Myocyte (in vitro differentiated cells): ENCODE results near the gene MAPKBP1. TPM values are rescaled to one million over a fixed set of nuclear protein-coding genes. Genes with fewer than 3 reads are reported as not detected.
A peak's percentile ranks its signal among the peaks of the same experiment; 100 is the strongest.
"Not testable (repeated sequence)": the region's sequence is repeated elsewhere in the genome, so short reads cannot be mapped to it uniquely, and the experiment has no call there.

ENCODE experiments used
- DNase-seq: peaks from one replicate; pipeline ENCODE4 v3.0.0-alpha.2; 2012; ENCODE audit warnings: low read depth
- total RNA-seq: library from RNA; depleted of rRNA; stranded (reverse); fragments of >200 nt; gene quantifications from 2 replicates; pipeline ENCODE4 v1.2.3, GENCODE V29; 2014

The MAPKBP1 gene
- total RNA-seq, 1 donor from 2014 or later: 14.9 TPM

DNA sequence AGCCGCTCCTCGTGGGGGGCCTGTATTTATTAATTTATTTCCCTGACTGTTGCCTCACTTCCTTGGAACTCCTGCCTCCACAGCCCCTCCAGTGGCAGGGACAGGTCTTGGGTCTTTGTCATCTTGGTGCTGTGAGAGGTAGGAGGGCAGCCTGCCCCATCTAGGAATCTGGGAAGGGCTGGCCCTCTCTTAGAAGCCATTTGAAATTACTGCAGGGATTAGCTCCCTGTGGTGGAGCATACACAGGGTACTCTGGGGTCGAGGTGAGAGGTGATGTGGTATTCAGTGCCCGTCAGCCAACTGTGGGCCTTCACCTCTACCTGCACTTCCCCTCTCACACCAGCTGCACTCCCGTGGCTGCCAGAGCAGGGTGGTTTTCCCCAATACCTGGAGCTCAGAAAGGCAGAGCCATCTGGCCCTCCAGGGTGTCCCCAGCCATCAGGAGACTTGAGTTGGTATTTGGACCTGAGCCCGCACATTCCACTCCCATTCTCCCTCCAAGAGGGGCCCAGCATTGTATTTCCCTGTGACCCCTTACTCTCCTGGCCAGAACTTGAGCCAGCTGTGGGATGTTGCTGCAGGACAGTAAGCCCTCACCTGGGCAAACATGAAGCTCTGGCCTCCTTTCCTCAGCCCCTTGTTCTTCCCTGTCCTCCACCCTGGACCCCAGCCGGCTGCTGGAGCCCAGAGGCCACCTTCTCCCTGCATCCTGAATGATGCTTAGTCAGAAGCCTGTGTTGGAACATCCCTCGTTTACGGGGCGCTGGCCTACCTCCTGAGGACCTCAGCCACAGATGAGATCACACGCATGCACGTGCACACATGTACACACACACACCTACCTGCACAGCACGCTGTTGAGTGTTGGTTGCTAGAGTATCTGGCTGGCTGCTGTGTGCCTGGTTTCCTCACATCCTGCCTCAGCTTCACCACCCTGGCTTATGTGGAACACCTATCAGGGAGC, 51.6 kb downstream of the MAPKBP1 start:
- no peak for DNase-seq

DNA sequence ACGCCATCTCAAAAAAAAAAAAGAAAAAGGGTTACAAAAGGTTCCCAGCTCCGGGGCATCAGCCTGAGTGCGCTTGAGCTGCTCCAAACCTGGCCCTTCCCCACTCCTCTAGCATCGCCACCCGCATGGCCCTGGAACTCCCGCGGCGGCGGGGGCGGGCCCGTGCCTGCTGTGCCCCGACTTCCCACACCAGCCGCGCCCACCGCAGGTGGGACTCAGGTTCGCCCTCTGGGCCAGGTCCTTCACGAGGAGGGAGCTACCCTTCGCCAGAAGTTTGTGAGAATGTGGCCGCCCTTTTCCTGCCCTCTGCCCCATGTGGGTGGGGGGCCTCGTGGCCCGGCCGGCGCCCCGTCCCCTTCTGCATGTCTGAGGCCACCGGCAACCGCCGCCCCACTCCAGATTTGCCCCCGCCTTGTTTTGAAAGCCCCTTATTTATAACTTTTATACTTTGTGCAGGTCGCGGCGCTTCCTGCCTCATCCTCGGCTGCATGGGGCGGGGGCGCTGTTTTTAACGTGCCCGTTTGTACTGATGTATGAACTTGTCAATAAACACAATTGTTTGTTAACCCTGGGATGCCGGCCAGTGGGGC, 53.1 kb downstream of the MAPKBP1 start:
- DNase-seq: no peak

DNA sequence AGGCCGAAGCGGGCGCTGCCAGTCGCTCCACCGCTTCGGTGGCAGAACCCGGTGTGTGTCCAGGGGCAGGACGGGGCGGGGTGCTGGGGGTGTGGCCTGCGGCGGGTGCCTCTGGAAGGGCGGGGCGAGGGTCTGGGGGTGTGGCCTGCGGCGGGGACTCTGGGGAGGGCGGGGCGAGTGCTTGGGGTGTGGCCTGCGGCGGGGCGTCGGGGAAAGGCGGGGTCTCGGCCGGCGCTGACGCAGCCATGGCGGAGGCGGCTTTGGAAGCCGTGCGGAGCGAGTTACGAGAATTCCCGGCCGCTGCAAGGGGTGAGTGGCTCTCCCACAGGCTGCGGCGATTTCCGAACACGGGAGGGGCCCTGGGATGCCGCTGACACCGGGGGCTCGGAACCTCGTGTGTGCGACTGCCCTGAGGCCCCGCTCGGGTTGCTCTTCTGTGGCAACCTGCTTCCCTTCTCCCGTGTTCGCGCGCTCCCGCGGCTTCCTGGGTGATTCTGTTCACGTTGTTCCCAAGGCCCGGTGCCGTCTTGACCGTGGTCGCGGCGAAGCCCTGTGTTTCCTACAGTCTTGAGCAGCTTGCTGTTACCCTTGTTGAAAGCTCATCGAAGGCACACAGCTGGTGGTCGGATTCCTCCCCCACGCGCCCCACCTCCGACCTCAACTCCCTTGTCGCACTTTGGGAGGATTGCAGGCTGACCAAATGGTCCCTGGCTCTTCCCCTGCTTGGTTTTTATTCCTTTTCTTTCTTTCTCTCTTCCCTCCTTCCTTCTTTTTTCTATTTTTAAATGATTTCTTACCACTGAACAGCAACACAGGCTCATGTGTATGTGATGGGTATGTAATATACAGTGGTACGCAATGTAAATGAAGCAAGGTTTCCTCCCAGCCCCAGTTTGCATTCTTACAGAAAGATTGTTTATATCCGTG, 53.9 kb downstream of the MAPKBP1 start, which contains the start of gene JMJD7:
Gene JMJD7, plus strand, starts transcription at position 213 of the 927 bp plus-strand sequence. Its CDS starts 33 bp downstream, at position 246.
- DNase-seq: peak; percentile 90

DNA sequence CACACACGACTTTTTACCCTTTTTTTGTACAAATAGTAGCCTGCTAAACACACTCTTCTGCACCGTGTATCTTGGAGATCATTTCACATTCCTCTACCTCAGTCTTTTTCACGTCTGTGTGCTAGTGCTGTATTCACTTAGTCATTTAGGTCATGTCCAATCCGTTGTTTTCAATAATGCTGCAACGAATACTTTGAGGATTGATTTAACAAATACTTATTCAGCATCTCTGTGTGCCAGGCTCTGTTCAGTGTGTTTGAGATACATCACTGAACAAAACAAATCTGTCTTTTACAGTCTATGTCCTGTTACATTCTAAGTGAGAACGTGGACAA, 54.5 kb downstream of the MAPKBP1 start:
- DNase-seq: no peak

DNA sequence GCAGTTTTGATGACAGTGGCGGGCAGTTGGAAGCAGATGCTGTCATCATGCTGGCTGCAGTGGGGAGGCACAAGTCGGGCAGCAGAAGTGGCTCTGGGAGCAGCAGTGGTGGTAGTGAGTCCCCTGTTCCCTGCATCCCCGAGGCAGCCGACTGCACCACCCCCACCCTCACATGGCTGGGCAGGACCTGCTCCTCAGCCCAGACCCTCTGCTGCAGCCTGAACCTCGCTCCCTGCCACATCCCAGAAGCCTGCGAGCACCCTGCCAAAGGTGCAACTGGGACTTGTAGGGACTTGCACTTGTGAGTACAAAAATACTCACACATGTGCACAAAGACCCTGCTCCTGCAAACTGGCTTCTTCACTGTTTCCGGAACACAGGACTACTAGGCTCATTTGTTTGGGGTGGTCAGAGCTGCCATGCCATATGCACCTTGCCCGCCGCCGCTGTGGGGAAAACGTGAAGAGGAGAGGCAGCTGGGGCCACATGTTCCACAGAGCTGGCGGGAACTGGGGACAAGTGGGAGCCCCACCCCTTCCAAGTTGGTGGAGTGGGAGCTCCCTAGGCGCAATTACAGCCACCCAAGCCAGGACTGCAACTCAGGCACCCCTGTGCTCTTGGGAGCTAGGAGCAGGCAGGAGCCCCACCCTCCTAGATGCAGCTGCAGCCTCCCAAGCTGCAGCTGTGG, 55.8 kb downstream of the MAPKBP1 start:
- no peak for DNase-seq

DNA sequence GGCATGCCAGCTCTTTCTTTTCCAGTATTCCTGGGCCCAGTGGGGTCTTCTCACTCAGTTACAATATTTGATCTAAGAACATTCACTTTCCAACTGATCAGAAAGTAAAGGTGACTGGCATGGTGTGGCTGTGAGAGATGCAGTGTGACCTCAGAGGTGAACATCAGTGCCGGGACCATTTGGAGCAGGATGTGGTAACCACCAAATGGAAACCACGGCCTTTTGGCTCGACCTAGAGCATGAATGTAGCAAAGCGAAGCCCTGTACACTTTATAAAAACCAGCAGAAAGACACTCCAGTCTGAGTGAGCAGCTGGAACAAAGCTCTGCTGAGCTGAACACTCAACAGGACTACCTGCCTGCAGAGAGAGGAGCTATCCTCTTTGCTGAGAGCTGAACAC, 57.0 kb downstream of the MAPKBP1 start:
- not testable (repeated sequence) for DNase-seq

DNA sequence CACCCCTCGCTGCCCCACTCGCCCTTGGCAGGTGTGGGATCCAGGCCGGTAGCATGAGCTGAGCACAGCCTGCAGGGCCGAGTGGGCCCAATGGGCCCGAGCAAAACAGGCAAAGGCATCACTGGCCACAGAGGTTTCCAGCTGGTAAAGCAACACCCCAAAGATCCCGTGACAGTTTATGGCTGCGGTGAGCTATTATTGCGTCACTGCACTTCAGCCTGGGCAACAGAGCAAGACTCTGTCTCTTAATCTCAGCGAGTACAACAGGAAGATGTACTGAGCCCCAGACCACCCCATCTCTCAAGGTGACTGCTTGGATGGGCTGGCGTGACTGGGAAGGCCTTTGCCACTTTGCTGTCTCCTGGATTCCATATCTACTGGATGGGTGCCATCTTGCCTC, 57.9 kb downstream of the MAPKBP1 start:
- no peak for DNase-seq

DNA sequence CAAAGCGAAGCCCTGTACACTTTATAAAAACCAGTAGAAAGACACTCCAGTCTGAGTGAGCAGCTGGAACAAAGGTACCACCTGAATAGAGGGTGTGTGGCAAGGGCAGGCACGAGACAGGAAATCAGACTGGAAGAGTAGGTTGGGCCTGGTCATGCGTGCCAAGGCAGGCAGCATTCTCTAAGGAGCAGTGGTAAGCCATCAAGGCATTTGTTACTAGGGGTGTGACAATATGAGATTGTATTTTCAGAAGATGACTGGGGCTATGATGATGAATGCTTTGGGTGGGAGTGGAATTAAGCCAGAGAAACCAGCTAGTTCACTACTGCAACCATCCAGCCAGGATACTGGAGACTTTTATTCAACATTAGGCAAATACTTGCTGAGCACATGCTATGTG, 58.6 kb downstream of the MAPKBP1 start:
- DNase-seq: peak; percentile 86

DNA sequence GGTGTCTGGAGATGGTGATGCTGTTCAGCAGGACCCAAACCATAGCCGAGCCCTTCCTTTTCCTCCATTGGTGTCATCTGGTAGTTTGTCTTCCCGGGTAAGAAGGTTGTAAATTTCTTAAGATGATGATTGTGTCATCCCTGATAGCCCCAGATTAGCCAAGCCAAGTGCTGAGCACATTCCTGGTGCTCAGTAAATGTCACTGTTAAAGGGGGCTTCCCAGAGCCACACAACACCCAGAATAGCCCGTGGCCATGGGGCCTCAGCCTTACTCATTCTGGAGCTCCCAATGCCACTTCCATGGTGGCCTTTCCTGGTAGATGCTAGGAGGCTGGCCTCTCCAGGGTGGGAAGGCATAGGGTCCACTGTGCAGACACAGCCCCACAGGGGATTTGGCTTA, 59.8 kb downstream of the MAPKBP1 start:
- DNase-seq: no peak

DNA sequence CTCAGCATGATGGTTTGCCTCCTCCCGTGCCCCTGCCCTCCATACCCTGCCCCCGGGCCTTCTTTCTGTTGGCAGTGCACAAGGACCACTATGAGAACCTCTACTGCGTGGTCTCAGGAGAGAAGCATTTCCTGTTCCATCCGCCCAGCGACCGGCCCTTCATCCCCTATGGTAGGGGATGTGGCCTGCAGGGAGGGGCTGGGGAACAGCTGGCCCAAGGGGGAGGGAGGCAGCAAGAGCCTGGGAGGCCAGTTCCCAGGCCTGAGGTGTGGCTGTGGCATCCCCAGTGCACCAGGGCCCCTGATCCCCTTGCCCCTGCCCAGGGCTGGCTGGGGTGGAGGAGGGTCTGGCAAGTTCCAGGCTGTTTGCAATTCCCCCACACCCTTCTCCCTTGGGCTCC, 61.8 kb downstream of the MAPKBP1 start:
- DNase-seq: peak; percentile 51

DNA sequence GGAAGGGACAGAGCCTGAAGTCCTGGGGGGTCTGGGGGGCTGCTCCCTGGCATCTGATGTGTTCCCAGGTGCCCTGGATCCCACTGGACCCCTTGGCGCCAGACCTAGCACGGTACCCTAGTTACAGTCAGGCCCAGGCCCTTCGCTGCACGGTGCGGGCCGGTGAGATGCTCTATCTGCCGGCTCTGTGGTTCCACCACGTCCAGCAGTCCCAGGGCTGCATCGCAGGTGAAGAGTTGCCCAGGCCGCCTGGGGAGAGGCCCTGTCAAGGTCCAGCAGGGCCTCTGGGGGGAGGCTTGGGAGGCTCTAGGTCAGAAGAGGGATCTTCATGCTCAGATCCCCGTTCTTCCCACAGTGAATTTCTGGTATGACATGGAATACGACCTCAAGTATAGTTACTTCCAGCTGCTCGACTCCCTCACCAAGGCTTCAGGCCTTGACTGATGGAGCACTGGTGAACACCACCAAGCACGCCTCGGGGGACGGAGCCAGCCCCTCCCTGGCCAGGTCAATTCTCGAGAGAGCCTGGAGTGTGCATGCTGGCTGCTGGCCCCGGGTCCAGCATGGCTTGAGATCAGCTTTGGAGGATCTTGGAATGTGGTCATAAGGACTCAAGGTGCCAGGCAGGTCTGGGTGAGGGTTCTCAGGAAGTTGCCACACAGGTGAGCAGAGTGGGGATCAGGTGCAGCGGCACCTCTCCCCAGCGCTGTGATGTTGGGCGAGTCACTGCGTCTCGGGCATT, 62.6 kb downstream of the MAPKBP1 start:
- DNase-seq: peak; percentile 26

DNA sequence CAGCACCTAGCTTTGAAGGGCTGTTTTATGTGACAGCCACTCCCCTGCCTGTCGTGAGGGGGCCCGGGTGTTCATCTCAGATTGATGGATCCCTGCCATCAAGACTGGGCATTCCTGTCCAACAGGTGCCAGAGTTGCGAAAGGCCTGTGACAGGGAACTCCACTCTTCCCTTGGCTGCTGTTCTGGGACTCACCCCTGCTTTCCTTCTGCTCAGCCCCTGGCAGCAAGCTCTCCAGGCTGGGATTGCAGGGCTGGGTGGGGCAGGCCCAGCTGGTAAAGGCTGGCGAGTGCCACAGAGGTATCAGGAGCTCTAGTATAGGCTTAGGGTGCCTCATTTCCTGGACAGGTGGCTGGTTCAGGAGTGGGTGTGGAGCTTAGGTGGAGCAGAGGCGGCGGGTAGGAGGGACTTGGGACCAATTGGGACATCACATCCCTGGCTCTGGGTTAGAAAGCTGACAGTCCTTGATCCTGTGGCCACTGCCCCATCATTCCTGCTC, 64.2 kb downstream of the MAPKBP1 start, which contains the start of gene PLA2G4B:
Gene PLA2G4B, plus strand, starts transcription at position 448 of the 498 bp plus-strand sequence. CDS start 67 bp downstream, outside the sequence.
- peak; percentile 91 for DNase-seq

DNA sequence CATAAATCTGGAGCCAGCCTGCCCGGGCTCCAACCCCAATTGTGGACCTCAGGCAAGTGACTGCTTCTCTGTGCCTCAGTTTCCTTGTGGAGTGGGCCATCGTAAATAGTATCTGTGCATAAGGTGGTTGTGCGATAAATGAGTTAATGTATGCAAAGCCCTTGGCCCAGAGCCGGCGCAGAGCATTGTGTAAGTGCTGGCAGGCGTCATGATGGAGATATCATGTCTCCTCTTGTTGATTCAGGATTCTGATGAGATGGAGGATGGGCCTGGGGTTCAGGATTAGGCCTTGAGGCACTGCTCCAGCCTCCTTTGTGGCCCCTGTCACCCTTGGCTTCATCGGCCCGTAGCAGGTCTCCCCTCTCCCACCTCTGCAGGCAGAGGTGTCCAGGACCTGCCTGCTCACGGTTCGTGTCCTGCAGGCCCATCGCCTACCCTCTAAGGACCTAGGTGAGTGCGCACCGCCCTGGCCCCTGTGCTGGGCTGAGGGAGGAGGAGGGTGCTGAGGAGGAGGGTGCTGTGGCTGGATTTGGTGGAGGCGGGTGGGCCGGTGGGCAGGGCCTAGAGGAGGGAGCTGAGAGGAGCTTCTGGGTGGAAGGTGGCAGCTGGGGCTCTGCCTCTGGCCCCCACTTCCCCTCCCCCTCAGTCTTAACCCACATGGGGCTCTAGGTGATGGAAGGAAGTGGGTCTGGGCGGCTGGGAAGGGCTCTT, 65.7 kb downstream of the MAPKBP1 start:
- no peak for DNase-seq

DNA sequence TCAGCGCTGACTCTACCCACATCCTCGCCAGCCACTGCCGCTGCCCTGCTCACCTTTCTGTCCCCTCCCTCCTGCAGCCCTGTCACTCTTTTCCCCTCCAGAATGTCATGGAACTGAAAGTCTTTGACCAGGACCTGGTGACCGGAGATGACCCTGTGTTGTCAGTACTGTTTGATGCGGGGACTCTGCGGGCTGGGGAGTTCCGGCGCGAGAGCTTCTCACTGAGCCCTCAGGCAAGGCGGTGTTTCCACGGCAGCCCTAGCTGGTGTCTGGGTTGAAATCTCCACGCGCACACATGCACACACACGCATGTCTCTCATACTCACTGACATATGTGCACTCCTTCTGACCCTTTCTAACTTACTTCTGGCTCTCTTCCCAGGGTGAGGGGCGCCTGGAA, 66.4 kb downstream of the MAPKBP1 start:
- DNase-seq: no peak

DNA sequence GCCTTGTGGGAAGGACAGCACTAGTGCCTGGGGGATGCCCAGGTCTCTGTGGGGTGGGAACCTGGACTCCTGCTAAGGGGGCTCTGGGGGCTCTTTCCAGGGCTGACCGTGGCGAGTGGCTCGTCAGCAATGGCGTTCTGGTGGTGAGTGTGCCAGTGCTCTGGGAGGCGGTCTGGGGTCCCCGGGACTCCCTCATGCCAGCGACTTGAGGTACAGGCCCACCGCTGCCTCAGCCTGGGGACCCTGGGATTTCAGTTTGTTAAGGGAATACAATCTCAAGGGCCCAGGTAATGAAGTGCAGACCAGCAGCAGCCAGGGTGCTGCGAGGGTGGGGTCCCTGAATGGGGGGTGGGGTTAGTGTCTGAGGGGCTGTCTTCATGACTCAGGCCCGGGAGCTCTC, 66.8 kb downstream of the MAPKBP1 start:
- DNase-seq: no peak

DNA sequence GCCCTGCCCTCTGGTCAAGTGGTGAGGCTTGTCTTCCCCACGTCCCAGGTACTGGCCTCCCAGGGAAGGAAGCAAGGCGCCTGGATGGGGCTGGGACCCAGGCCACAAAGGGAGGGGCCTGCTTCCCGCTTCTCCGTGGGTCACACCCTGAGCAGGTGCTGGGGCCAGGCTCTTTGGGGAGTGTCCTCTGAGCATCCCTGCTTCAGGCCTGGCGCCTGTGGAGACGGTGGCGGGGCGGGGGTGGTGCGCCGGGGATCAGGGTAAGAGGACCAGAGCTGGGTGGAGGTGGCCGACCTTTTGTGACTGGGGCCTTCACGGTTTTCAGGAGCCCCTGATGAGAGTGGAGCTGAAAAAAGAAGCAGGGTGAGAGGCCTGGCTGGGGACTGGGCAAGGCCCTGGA, 67.9 kb downstream of the MAPKBP1 start:
- no peak for DNase-seq

DNA sequence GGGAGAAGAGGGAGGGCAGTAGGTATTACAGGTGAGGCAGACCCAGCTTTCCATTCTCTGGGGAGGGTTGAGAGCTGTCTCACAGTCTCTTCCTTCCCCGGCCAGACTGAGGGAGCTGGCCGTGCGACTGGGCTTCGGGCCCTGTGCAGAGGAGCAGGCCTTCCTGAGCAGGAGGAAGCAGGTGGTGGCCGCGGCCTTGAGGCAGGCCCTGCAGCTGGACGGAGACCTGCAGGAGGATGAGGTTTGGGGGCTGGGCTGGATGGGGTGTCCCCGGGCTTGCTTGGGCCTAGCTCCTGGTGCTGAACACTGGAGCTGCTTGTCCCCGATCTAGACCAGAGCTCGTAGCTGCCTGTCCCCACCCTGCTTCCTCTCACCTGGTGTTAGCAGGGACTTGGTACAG, 69.3 kb downstream of the MAPKBP1 start:
- no peak for DNase-seq

DNA sequence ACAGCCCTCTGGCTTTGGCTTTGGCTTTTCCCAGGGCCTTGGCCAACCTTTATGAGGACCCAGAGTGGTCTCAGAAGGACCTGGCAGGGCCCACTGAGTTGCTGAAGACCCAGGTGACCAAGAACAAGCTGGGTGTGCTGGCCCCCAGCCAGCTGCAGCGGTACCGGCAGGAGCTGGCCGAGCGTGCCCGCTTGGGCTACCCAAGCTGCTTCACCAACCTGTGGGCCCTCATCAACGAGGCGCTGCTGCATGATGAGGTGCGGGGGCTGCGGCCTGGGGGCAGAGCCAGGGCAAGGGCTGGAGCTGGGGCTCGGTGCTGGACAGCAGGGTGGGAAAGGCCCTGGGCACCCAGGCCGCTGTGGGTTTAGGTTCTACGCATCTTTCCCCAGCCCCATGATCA, 70.5 kb downstream of the MAPKBP1 start:
- DNase-seq: no peak

DNA sequence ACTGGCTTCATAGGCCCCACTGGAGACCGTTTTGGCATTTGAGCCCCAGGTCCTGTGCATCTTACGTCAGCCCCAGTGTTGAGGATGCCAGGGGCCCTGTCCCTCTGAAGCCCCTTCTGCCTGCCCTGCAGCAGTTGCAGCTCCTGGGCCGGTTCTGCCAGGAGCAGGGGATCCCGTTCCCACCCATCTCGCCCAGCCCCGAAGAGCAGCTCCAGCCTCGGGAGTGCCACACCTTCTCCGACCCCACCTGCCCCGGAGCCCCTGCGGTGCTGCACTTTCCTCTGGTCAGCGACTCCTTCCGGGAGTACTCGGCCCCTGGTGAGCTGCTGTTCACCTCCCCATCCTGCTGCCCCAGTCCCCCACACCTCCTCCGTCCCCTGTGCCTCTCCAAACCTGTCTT, 72.9 kb downstream of the MAPKBP1 start:
- no peak for DNase-seq
